Nephron (organoid): ENCODE data around the gene SLC12A8.

ENCODE experiments used
- H3K27ac Mint-ChIP-seq, 3 experiments: 2 replicates each; pipeline ENCODE4 v1.8.0; 2020; ENCODE audit warnings: mixed read lengths in 3 of 3, mild to moderate bottlenecking in 2 of 3, moderate library complexity in 1 of 3
- H3K27me3 Mint-ChIP-seq: 2 replicates; pipeline ENCODE4 v1.8.0; 2021; ENCODE audit warnings: low read depth, mild to moderate bottlenecking, moderate library complexity, mixed read lengths
- H3K36me3 Mint-ChIP-seq: 2 replicates; pipeline ENCODE4 v1.8.0; 2020; ENCODE audit warnings: low read depth, mixed read lengths
- H3K4me1 Mint-ChIP-seq: 2 replicates; pipeline ENCODE4 v1.8.0; 2020; ENCODE audit warnings: mixed read lengths
- H3K4me3 Mint-ChIP-seq, 3 experiments: 2 replicates each; pipeline ENCODE4 v1.8.0; 2020; ENCODE audit warnings: mild to moderate bottlenecking in 3 of 3, mixed read lengths in 3 of 3, moderate library complexity in 2 of 3
- H3K9me3 Mint-ChIP-seq: 2 replicates; pipeline ENCODE4 v1.8.0; 2020; ENCODE audit warnings: mixed read lengths
- TF ChIP-seq, protein P1 (sequence below), 3 experiments: fragments of 200-600 bp; sonication (generic); IDR thresholded peaks; one replicate each; pipeline ENCODE4 v1.5.0; 2021; ENCODE audit warnings: antibody characterized with exemption in 3 of 3; ENCODE audit not compliant: unreplicated experiment in 3 of 3

The SLC12A8 gene

DNA sequence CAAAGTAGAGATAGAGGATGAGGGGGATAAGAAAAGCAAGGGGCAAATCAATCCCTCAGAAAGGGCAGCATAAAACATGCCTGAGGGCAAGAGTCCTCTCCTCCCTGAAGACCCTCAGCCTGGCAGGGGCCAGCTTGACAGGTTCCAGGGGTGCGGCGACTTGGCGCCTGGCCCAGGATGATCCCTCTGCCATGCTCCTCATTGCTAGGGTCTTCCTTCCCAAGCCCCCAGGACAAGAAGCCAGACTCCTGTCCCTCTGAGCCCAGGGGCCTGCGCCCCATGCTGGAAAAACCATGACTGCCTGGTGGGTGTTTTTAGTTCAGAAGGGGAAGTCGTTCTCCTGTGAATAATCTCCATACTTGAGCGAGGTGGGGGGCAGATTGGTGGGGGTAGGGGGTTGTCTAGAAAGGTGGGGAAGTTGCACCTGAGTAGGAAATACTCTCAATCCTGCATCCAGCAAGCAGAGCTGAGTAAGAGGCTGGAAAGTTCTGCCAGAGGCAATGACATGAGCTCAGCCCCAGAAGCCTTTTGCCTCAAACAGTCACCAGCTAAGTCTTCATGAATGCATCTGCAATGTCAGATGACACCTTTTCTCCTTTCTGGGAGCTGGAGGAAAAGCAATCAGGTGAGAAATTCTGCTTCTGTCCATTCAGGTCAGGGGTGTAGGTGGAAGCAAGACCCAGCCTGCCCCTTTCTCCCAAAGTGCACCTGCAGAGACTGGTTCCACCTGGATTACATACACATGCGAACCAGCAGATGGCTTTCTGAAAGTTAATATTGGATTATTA, 18.3 kb downstream of the SLC12A8 start:
- TF ChIP-seq, protein P1, sequence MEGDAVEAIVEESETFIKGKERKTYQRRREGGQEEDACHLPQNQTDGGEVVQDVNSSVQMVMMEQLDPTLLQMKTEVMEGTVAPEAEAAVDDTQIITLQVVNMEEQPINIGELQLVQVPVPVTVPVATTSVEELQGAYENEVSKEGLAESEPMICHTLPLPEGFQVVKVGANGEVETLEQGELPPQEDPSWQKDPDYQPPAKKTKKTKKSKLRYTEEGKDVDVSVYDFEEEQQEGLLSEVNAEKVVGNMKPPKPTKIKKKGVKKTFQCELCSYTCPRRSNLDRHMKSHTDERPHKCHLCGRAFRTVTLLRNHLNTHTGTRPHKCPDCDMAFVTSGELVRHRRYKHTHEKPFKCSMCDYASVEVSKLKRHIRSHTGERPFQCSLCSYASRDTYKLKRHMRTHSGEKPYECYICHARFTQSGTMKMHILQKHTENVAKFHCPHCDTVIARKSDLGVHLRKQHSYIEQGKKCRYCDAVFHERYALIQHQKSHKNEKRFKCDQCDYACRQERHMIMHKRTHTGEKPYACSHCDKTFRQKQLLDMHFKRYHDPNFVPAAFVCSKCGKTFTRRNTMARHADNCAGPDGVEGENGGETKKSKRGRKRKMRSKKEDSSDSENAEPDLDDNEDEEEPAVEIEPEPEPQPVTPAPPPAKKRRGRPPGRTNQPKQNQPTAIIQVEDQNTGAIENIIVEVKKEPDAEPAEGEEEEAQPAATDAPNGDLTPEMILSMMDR (IDR thresholded peaks at IDR 0.05; ENCODE audit: unreplicated experiment in 3 of 3) = no peak
- Mint-ChIP-seq H3K36me3 (no peaks in the 10 kb centered on the region), H3K9me3 (no peaks in the 10 kb centered on the region), H3K27me3 (peaks cover 14% of the 10 kb centered on the region), H3K4me3 (no peak overlapping the region), H3K27ac (peak overlapping the region; percentile 76 to 91 (median 90)), H3K4me1 (peaks cover 6% of the 10 kb centered on the region)

- Mint-ChIP-seq H3K9me3 (no peaks in the 10 kb centered on the region), H3K4me1 (peaks cover 6% of the 10 kb centered on the region), H3K4me3 (no peak overlapping the region), H3K27ac (peak overlapping the region; percentile 15 to 91 (median 37)), H3K27me3 (peaks cover 14% of the 10 kb centered on the region), H3K36me3 (no peaks in the 10 kb centered on the region)
- TF ChIP-seq, protein P1 (IDR thresholded peaks at IDR 0.05; ENCODE audit: unreplicated experiment in 3 of 3) = no peak
Observed at GRCh38 chr3:125192190-125193035, 20.1 kb downstream of the SLC12A8 start.

GRCh38 chr3:125191730-125192129, 20.8 kb downstream of the SLC12A8 start:
- H3K4me3 Mint-ChIP-seq = no peak overlapping the region
- H3K9me3 Mint-ChIP-seq = no peaks in the 10 kb centered on the region
- H3K4me1 Mint-ChIP-seq = peaks cover 11% of the 10 kb centered on the region
- H3K36me3 Mint-ChIP-seq = no peaks in the 10 kb centered on the region
- H3K27ac Mint-ChIP-seq = peak overlapping the region; percentile 15 to 91 (median 37)
- H3K27me3 Mint-ChIP-seq = peaks cover 14% of the 10 kb centered on the region
- TF ChIP-seq, protein P1 (IDR thresholded peaks at IDR 0.05; ENCODE audit: unreplicated experiment in 3 of 3) = no peak

DNA sequence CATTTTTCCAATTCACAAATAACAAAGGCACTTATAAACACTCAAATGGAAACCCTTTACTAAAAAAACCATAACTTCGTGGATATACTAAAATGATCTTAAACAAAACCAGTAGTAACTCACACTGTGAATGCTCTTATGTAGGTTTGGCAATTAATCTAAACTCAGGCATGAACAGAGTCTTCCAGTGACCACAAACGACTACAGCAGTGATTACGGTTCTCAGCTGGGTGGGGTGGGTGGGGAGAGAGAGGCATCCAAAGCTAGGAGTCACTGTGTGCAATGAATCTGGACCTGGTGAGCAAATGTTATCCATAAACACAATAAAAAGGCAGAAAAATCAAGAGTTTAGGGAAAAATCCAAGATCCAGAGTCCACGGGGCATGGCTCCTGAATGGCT, 21.3 kb downstream of the SLC12A8 start:
- Mint-ChIP-seq H3K4me1 (peaks cover 16% of the 10 kb centered on the region), H3K27me3 (peaks cover 14% of the 10 kb centered on the region), H3K9me3 (no peaks in the 10 kb centered on the region), H3K27ac (peak overlapping the region in 1 of 3 experiments; percentile 65), H3K36me3 (no peaks in the 10 kb centered on the region), H3K4me3 (no peak overlapping the region)
- TF ChIP-seq, protein P1 (IDR thresholded peaks at IDR 0.05; ENCODE audit: unreplicated experiment in 3 of 3) = no peak

DNA sequence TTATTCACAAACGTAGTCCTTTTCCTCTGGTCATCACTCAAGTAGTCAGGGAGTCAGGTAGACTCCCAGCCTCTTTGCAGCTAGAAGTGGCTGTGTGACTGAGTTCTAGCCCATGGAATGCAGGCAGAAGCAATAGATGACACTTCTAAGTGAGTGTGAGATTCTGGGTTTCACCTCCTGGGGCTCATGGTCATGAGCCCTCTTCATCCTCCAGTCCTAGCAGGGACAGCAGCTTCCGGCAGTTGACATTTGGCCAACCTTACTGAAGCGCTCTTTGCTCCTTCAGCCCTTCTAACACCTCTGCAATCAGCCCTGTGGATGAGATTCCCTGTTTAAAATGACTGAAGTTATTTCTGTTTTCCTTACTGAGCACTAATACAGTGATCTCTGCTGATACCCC, 21.8 kb downstream of the SLC12A8 start:
- Mint-ChIP-seq H3K9me3 (no peaks in the 10 kb centered on the region), H3K4me1 (peaks cover 21% of the 10 kb centered on the region), H3K36me3 (no peaks in the 10 kb centered on the region), H3K27me3 (peaks cover 14% of the 10 kb centered on the region), H3K27ac (peak overlapping the region in 1 of 3 experiments; percentile 65), H3K4me3 (no peak overlapping the region)
- TF ChIP-seq, protein P1 (IDR thresholded peaks at IDR 0.05; ENCODE audit: unreplicated experiment in 3 of 3) = no peak
